ENCODE results near the gene SS18.
"Not testable (repeated sequence)": the region's sequence is repeated elsewhere in the genome, so short reads cannot be mapped to it uniquely, and the experiment has no call there.

SS18 gene

GRCh38 chr18:26090130-26091046 lies at the start of gene SS18:
Gene SS18 (minus strand): TSS chr18:26090613. CDS start chr18:26090569, 44 bp downstream.
- peak; percentile 79 for DNase-seq (ENCODE audit: low read depth)
- no peak for TF ChIP-seq CTCF (IDR thresholded peaks at IDR 0.05; ENCODE audit: control insufficient read depth, insufficient read depth, low read depth, low read length, missing control alignments)
- H3K4me3 ChIP-seq (ENCODE audit: control insufficient read depth, low read depth, low read length) = peak within 1 kb of the TSS; percentile 85

GRCh38 chr18:26135548-26135947 lies 45.1 kb upstream of the SS18 start:
- no peak for DNase-seq (ENCODE audit: low read depth)
- H3K4me3 ChIP-seq (ENCODE audit: control insufficient read depth, low read depth, low read length) = no peak overlapping the region
- no peak for TF ChIP-seq CTCF (IDR thresholded peaks at IDR 0.05; ENCODE audit: control insufficient read depth, insufficient read depth, low read depth, low read length, missing control alignments)

- TF ChIP-seq CTCF (IDR thresholded peaks at IDR 0.05; ENCODE audit: control insufficient read depth, insufficient read depth, low read depth, low read length, missing control alignments) = no peak
- no peak for DNase-seq (ENCODE audit: low read depth)
- H3K4me3 ChIP-seq (ENCODE audit: control insufficient read depth, low read depth, low read length) = no peak overlapping the region
Observed at GRCh38 chr18:26134107-26134506, 43.7 kb upstream of the SS18 start.

GRCh38 chr18:26133652-26134051 lies 43.2 kb upstream of the SS18 start, which contains the start of gene PSMA8:
Gene PSMA8 (plus strand): TSS chr18:26133869. CDS start chr18:26133966, 97 bp downstream.
- DNase-seq (ENCODE audit: low read depth) = no peak
- no peak within 1 kb of the TSS for H3K4me3 ChIP-seq (ENCODE audit: control insufficient read depth, low read depth, low read length)
- no peak for TF ChIP-seq CTCF (IDR thresholded peaks at IDR 0.05; ENCODE audit: control insufficient read depth, insufficient read depth, low read depth, low read length, missing control alignments)

GRCh38 chr18:26128192-26128591 lies 37.8 kb upstream of the SS18 start:
- H3K4me3 ChIP-seq (ENCODE audit: control insufficient read depth, low read depth, low read length) = not testable (repeated sequence)

GRCh38 chr18:26127786-26128185 lies 37.4 kb upstream of the SS18 start:
- H3K4me3 ChIP-seq (ENCODE audit: control insufficient read depth, low read depth, low read length) = no peak overlapping the region
- DNase-seq (ENCODE audit: low read depth) = no peak
- no peak for TF ChIP-seq CTCF (IDR thresholded peaks at IDR 0.05; ENCODE audit: control insufficient read depth, insufficient read depth, low read depth, low read length, missing control alignments)

More at GRCh38 chr18:26128192-26128591, 37.8 kb upstream of the SS18 start:
- DNase-seq (ENCODE audit: low read depth) = not testable (repeated sequence)

GRCh38 chr18:26121994-26122393 lies 31.6 kb upstream of the SS18 start:
- not testable (repeated sequence) for H3K4me3 ChIP-seq (ENCODE audit: control insufficient read depth, low read depth, low read length); DNase-seq (ENCODE audit: low read depth)
